ENCODE results near the gene CGB1.

Gene CGB1

GRCh38 chr19:49022116-49022515 is 14.6 kb downstream of the CGB1 start:
- no peak for DNase-seq

GRCh38 chr19:49020931-49021895 is 15.5 kb downstream of the CGB1 start:
- no peak for DNase-seq

- no peak for DNase-seq
Observed at GRCh38 chr19:49020342-49020741, 16.4 kb downstream of the CGB1 start.

- peak in 8 of 56 donors; percentile 2 to 21 (median 16) for DNase-seq
Observed at GRCh38 chr19:49019242-49019932, 17.3 kb downstream of the CGB1 start.

GRCh38 chr19:49018388-49019241 is 18.1 kb downstream of the CGB1 start:
- DNase-seq = peak in 1 of 56 donors; percentile 12

- DNase-seq = peak in 11 of 56 donors; percentile 2 to 43 (median 22)
Observed at GRCh38 chr19:49017666-49018351, 18.9 kb downstream of the CGB1 start.

- no peak for DNase-seq
Observed at GRCh38 chr19:49017041-49017665, 19.5 kb downstream of the CGB1 start, which contains the start of gene LHB. Gene LHB, minus strand, starts transcription at chr19:49017091. Its CDS starts 10 bp downstream, at chr19:49017081.

- DNase-seq = no peak
Observed at GRCh38 chr19:49016067-49016839, 20.4 kb downstream of the CGB1 start.

GRCh38 chr19:49014870-49015255 is 21.8 kb downstream of the CGB1 start:
- no peak for DNase-seq

GRCh38 chr19:49014123-49014869 is 22.4 kb downstream of the CGB1 start:
- DNase-seq = no peak

GRCh38 chr19:49011194-49011593 is 25.5 kb downstream of the CGB1 start:
- DNase-seq = no peak

- no peak for DNase-seq
Observed at GRCh38 chr19:49010453-49010852, 26.2 kb downstream of the CGB1 start.

GRCh38 chr19:49009828-49010227 is 26.9 kb downstream of the CGB1 start:
- no peak for DNase-seq

GRCh38 chr19:49006905-49007304 is 29.8 kb downstream of the CGB1 start:
- DNase-seq = no peak

GRCh38 chr19:49004964-49005614 is 31.6 kb downstream of the CGB1 start:
- no peak for DNase-seq

- DNase-seq = no peak
Observed at GRCh38 chr19:49004133-49004532, 32.6 kb downstream of the CGB1 start.

- peak in 8 of 56 donors; percentile 4 to 28 (median 12) for DNase-seq
Observed at GRCh38 chr19:48999481-49000325, 37.0 kb downstream of the CGB1 start.
